ENCODE results near the gene CRELD2.

Gene CRELD2

DNA sequence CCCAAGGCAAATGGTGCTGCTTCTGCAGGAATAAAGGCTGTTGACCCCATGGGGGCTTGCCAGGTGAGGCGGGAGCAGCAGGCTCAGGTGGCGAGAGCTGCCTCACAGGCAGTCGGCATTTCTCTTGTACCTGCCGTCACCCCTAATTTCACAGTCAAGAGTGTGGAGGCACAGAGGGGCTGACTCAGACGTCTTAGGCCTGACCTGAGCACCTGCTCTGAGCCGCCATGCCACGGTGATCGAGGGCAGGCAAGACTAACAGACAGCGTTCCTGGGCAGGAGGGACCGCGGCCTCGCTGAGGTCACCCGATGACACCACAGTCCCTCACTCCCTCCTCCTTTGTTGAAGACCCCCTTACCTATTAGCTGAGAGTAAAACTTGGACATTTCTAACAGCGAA lies 5.4 kb upstream of the CRELD2 start:
- no peak for DNase-seq

DNA sequence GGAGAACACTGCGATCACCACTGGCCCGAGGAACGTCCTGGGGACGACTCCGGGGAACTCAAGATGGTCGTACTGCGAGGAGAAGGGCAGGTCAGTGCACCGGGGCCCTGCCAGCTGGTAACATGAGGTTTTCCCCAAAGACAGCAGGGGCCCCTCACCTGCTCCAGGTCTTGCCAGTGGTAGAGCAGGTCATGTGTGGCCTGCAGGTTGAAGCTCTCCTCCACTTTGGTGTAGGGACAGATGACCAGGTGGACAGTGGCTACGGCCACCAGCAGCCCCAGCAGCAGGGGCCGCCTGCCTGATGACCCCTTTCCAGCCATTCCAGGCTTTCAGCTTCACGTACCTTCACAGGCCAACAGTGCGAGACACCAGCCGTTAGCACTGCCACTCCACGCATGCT lies 5.0 kb upstream of the CRELD2 start:
- no peak for DNase-seq

GRCh38 chr22:49914256-49914655 lies 4.2 kb upstream of the CRELD2 start:
- no peak for DNase-seq

DNA sequence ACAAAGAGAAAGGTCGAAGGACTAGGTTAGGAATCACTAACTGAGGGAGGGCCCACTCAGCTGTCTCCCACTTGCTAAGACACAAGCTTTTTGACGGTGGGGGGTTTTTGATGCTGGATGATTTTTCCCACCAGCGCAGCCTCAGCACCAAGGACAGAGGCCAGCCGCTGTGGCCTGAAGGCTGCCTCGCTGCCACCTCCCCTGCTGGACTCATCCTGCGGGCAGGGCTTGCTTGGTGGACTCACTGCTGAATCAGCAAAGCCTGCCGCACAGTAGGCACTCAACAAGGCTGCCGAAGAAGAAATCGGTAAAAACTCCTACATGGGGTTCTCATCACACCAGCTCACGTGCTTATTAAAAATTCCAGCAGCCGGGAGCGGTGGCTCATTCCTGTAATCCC lies 2.8 kb upstream of the CRELD2 start:
- DNase-seq: no peak

DNA sequence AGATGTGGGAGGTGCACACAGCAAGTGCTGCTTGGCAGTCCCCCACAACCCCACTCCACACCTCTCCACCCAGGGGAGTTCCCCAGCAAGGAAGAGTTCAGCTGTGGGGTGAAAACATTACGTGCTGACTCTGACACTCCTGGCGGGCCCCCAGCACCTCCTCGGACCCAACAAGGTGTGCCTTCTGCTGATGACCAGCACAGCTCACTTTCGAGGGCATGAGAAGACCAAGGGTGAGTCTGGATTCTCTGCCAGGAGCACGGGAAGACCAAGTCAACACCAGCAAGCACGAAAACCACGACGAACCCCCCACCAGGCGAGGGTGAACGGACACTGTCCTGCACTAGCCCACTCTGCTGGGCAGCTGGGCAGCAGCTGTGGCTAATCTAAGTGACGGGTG lies 1.6 kb upstream of the CRELD2 start:
- no peak for DNase-seq

GRCh38 chr22:49918911-49919881 lies 762 bp downstream of the CRELD2 start:
- no peak for DNase-seq

GRCh38 chr22:49920859-49921258 lies 2.4 kb downstream of the CRELD2 start:
- no peak for DNase-seq

- no peak for DNase-seq
These were observed 3.3 kb downstream of the CRELD2 start for GRCh38 chr22:49921508-49922278.

- DNase-seq: no peak
These were observed 4.0 kb downstream of the CRELD2 start for GRCh38 chr22:49922484-49922883.

DNA sequence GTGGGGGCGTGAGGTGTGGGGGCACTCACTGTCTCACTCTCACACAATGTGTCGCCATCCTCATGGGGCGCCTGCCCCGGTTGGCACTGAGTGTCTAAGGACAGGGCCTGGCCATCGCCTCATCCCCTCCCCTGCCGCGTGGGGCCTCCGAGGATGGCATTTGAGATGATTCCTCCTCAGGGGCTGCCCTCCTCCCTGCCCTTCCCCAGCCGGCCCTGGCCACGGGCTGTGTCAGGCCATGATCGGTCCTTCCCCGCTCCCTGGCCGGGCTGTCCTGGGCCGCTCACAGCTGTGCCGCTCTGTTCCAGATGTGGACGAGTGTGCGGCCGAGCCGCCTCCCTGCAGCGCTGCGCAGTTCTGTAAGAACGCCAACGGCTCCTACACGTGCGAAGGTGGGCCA lies 4.5 kb downstream of the CRELD2 start:
- DNase-seq: no peak

- no peak for DNase-seq
These were observed 5.0 kb downstream of the CRELD2 start for GRCh38 chr22:49923445-49923844.

- no peak for DNase-seq
These were observed 5.8 kb downstream of the CRELD2 start for GRCh38 chr22:49924113-49924833.

DNA sequence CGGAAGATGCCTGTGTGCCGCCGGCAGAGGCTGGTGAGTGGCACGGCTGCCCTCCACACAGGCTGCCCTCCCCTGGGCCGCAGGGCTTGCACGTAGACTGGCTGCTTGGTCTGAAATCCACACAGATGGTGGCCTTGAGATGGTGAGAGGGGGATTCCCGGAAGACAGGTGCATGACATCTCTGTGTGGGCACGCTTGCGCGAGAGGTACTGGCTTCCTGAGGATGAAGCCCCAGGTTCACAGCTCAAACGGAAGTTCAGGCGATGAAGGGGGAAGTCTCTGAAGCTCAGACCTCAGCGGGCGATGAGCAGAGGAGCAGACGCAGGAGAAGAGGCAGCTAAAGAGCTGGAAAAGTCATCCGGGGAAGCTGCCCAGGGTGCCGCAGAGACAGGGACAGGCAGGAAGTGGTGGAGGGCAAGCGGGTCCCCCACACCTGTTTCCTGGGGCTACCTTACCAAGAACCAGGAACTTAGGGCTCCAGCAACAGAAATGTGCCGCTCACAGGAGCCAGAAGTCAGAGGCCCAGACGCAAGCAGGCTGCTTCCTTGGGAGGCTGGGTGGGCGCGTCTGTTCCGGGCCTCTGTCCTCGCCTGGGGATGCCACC lies 7.2 kb downstream of the CRELD2 start:
- no peak for DNase-seq

- DNase-seq: no peak
These were observed 8.5 kb downstream of the CRELD2 start for GRCh38 chr22:49926916-49927315.

DNA sequence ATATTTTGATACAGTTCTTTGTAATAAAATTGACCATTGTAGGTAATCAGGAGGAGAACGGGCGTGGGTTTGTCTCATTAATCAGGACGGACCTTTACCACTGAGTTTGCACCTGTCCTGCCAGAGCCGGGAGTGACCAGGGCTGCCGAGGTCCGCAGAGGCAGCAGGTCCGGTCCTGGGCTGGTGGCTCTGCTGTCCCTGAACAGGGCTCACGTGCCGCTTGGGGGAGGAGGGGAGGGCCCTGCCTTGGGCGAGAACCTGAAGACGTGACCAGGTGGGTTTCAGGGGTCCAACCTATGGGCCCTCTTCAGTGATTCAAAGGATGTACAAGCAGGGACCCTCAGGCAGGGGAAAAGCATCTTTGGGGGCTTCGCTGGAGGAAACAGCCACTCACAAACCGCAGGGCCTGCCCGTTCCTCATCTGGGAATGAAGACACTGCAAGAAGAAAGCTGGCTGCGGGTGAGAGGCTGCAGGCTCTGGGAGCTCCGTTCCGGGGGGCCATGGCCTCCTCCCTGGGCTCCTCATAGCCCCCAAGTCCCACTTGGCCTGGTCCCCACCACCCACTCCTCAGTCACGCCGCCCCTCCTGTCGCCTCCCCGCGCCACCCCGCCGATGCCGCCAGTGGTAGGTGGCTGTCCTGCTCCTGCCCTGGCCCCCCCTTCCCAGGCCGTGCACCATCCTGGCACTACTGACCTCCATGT lies 9.2 kb downstream of the CRELD2 start:
- no peak for DNase-seq

GRCh38 chr22:49928185-49928495 lies 9.7 kb downstream of the CRELD2 start:
- no peak for DNase-seq

DNA sequence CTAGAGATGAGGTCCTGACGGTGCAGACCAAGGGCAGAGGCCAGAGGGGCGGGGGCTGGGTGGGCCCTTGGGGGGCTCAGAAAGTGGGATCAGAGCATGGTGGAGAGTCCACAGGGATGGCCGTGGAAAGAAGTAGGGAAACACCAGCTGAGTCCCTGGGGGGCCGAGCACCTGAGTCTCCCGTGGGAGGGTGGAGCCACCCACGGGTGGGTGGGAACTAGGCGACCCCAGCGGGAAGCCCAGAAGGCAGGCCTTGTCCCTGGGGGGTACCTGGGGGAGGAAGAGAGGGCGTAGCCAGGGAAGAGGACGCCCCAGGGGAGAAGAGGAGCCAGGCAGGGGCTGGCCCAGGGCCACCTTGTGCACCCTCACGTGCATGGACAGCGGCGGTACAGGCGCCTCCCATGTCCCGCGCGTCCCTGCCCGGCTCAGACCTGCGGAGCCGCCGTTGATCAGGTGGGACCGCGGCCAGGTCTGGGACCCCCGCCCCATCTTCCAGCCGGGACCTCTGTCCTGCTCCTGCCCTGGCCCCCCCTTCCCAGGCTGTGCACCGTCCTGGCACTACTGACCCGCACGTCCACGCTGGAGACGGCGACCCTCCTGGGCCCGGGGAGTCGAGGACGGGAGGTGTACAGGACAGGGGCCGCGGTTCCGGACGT lies 10.2 kb downstream of the CRELD2 start:
- DNase-seq: no peak

- DNase-seq: peak; percentile 14
These were observed 11.0 kb downstream of the CRELD2 start for GRCh38 chr22:49929211-49929979.

GRCh38 chr22:49929994-49930575 lies 11.7 kb downstream of the CRELD2 start:
- no peak for DNase-seq

DNA sequence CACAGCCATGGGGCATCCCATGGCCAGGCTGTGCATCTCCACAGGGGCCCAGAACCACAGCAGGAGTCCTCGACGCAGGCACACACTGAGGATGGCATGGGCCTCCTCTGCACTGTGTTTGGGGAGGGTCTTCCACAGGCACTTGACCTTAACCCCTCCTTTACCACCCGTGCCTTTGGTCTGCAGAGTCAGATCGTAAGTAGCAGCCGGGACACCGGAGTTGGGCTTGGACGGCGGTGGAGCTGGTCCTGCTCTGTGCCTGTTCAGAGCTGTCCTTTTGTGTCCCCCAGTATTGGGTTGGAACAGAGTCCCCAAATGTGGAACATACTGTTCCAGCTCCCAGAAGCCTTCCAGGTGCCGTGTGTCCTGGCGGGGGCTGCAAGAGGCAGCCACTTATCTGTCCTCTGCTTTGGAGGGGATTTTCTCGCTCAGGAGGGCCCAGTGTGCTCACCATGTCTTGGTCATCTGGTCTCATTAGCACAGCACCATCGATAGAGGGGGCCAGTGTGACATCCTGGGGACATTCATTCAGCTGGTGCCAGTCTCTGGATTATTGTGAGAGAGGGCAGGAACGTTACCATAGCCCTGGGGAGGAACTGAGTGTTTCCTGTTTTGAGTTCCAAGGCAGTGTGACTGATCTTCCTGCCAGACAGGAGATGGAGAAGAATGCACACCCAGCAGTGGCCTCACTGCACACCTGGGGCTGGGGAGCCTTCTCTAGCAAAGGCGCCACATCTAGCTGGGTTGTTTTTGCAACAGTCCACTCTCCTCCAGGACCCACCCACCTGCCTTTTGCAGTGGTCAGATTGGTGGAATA lies 12.4 kb downstream of the CRELD2 start:
- DNase-seq: peak; percentile 41
